Measurements from ENCODE around the gene RNF225. TPM values are rescaled to one million over a fixed set of nuclear protein-coding genes. Genes with fewer than 3 reads are reported as not detected.

Gene RNF225
- total and polyA plus RNA-seq, 2 experiments from 2014 or later = not detected

DNA sequence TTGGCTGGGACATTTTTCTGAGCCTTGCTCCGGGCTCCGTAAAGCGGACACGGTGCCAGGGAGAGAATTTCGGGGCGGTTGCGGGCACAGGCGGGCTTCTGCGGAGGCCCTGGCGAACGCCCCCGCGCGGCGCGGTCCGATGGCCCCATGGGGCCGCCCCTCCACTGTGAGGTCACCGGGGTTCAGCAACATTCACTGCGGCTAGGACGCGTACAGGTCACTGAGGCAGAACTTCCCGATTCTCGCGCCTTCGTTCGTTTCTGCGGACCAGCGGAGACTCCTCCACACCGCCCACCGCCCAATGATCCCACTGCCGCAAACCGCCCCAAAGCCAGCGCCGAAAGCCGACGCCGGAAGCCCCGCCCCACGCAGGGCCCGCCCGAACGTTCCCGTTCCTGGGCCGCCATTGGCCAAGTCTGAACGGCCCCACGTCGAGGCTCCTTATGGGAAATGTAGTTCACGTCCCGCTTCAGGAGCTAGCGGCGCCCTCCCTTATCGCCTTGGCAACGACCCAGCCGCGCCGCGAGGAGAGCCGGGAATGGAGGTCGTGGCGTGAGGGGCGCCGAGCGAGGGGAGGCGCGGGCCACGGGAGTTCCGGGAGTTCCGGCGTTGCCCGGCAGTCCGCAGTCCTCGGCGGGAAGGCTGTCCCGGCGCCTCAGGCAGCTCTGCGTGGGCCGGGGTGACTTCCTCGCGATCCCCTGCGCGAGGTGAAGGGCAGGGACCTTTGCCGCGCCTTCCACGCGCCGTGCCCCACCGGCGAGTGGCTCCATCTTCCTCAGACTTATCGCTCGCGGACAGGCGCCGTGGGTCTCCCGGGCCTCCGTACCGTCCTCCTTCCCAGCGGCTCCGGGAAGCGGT, 12.9 kb downstream of the RNF225 start, which contains the start of gene ZNF584:
Gene ZNF584, plus strand, starts transcription at position 498 of the 858 bp plus-strand sequence. CDS start 499 bp downstream, outside the sequence.
- Histone ChIP-seq H3K9me3 (ENCODE audit: low read depth) (no peaks in the 10 kb centered on the region), H3K36me3 (replicated peaks; ENCODE audit: insufficient read depth, low read depth) (no peaks in the 10 kb centered on the region), H3K4me3 (peak within 1 kb of the TSS; percentile 61), H3K4me2 (peak within 1 kb of the TSS; percentile 97), H4K20me1 (ENCODE audit: insufficient read depth, poor library complexity, severe bottlenecking) (no peaks in the 10 kb centered on the region), H2AFZ (peak within 1 kb of the TSS; percentile 98), H3K27me3 (no peaks in the 10 kb centered on the region), H3K9me2 (replicated peaks; ENCODE audit: insufficient read depth) (no peaks in the 10 kb centered on the region), H3K27ac (peak within 1 kb of the TSS; percentile 95), H3K79me2 (peaks cover 40% of the 10 kb centered on the region), H3K4me1 (ENCODE audit: insufficient read depth) (peaks cover 8% of the 10 kb centered on the region)
- DNase-seq (ENCODE audit: low spot score) = peak; percentile 97
- WGBS (ENCODE audit: low lambda C conversion rate, missing lambda C conversion rate) = 1% methylated on average over 84 of the region's 100 CpGs
- no peak for TF ChIP-seq EZH2 (IDR thresholded peaks at IDR 0.05; ENCODE audit: borderline replicate concordance)
- no peak for TF ChIP-seq EZH2phosphoT487 (IDR thresholded peaks at IDR 0.05; ENCODE audit: low read depth, severe bottlenecking, unreplicated experiment)
- TF ChIP-seq, protein P1, sequence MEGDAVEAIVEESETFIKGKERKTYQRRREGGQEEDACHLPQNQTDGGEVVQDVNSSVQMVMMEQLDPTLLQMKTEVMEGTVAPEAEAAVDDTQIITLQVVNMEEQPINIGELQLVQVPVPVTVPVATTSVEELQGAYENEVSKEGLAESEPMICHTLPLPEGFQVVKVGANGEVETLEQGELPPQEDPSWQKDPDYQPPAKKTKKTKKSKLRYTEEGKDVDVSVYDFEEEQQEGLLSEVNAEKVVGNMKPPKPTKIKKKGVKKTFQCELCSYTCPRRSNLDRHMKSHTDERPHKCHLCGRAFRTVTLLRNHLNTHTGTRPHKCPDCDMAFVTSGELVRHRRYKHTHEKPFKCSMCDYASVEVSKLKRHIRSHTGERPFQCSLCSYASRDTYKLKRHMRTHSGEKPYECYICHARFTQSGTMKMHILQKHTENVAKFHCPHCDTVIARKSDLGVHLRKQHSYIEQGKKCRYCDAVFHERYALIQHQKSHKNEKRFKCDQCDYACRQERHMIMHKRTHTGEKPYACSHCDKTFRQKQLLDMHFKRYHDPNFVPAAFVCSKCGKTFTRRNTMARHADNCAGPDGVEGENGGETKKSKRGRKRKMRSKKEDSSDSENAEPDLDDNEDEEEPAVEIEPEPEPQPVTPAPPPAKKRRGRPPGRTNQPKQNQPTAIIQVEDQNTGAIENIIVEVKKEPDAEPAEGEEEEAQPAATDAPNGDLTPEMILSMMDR (IDR thresholded peaks at IDR 0.05; ENCODE audit: poor library complexity) = peak; percentile 3

DNA sequence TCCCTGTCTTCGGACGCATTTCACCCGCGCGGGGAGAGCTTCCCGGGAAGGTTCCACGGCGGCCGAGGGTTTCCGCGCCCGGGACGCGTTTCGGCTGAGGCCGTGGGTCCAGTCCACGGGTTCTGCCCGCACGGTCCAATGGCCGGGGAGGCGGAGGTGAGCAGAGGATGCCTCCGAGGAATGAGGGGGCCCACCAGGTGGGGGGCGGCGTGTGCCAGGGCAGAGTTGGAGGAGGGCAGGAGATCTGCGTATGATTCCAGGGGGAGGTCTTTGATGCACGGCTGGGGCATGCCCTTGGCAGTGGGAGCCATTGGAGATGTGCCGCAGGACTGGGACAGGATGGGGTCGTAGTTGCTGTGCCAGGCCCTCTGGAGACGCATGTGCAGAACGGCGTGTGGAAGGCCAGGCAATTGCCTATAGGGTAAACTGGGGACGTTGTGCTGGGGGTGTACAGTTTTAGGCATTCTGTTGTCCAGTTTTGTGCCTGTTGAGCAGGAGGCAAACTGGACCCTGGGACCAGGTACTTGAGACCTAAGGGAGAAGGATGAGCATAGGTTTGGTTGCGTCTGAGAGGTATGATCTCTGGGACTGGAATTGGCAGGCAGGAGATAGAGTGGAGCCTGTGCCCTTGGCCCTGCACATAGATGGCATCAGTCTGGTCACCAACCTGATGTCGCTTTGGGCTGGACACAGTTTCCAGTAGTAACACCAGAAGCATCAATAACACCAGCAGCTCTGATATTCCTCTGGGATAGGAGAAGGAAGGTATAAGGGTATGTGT, 13.7 kb downstream of the RNF225 start:
- Histone ChIP-seq H2AFZ (peak overlapping the region; percentile 98), H3K9me3 (ENCODE audit: low read depth) (no peaks in the 10 kb centered on the region), H3K4me2 (peak overlapping the region; percentile 97), H3K36me3 (replicated peaks; ENCODE audit: insufficient read depth, low read depth) (no peaks in the 10 kb centered on the region), H3K27ac (peak overlapping the region; percentile 95), H3K4me1 (ENCODE audit: insufficient read depth) (peaks cover 8% of the 10 kb centered on the region), H3K4me3 (peak overlapping the region; percentile 61), H4K20me1 (ENCODE audit: insufficient read depth, poor library complexity, severe bottlenecking) (no peaks in the 10 kb centered on the region), H3K9me2 (replicated peaks; ENCODE audit: insufficient read depth) (no peaks in the 10 kb centered on the region), H3K79me2 (peaks cover 40% of the 10 kb centered on the region), H3K27me3 (no peaks in the 10 kb centered on the region)
- peak; percentile 56 for DNase-seq (ENCODE audit: low spot score)
- 11% methylated on average over 30 of the region's 34 CpGs for WGBS (ENCODE audit: low lambda C conversion rate, missing lambda C conversion rate)
- TF ChIP-seq EZH2 (IDR thresholded peaks at IDR 0.05; ENCODE audit: borderline replicate concordance) = no peak
- TF ChIP-seq EZH2phosphoT487 (IDR thresholded peaks at IDR 0.05; ENCODE audit: low read depth, severe bottlenecking, unreplicated experiment) = no peak
- TF ChIP-seq, protein P1 (IDR thresholded peaks at IDR 0.05; ENCODE audit: poor library complexity) = no peak

DNA sequence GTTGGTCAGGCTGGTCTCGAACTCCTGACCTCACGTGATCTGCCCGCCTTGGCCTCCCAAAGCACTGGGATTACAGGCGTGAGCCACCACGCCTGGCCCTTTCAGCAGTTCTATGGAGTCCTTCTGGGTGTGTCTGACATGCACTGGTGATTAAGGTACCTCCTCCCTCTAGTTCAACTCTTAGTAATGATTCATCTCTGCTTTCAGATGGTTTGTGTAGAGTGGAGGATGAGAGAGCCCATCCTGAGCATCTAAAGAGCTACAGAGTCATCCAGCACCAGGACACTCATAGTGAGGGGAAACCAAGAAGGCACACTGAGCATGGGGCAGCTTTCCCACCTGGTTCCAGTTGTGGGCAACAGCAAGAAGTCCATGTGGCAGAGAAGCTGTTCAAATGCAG, 21.1 kb downstream of the RNF225 start:
- TF ChIP-seq EZH2phosphoT487 (IDR thresholded peaks at IDR 0.05; ENCODE audit: low read depth, severe bottlenecking, unreplicated experiment) (no peak), EZH2 (IDR thresholded peaks at IDR 0.05; ENCODE audit: borderline replicate concordance) (no peak)
- TF ChIP-seq, protein P1 (IDR thresholded peaks at IDR 0.05; ENCODE audit: poor library complexity) = no peak
- no peaks in the 10 kb centered on the region for H3K36me3 ChIP-seq (replicated peaks; ENCODE audit: insufficient read depth, low read depth)
- H3K4me2 ChIP-seq = no peak overlapping the region
- no peak overlapping the region for H2AFZ ChIP-seq
- H3K27me3 ChIP-seq = no peaks in the 10 kb centered on the region
- H3K4me3 ChIP-seq = no peak overlapping the region
- H3K4me1 ChIP-seq (ENCODE audit: insufficient read depth) = no peaks in the 10 kb centered on the region
- peaks cover 8% of the 10 kb centered on the region for H3K79me2 ChIP-seq
- no peaks in the 10 kb centered on the region for H3K9me3 ChIP-seq (ENCODE audit: low read depth)
- no peak overlapping the region for H3K27ac ChIP-seq
- no peak for DNase-seq (ENCODE audit: low spot score)
- 94% methylated on average over 5 of the region's 5 CpGs for WGBS (ENCODE audit: low lambda C conversion rate, missing lambda C conversion rate)
- H3K9me2 ChIP-seq (replicated peaks; ENCODE audit: insufficient read depth) = no peaks in the 10 kb centered on the region
- no peaks in the 10 kb centered on the region for H4K20me1 ChIP-seq (ENCODE audit: insufficient read depth, poor library complexity, severe bottlenecking)

All from hepatocyte (in vitro differentiated cells).